Activated T-cell treated with anti-CD3 and anti-CD28 coated beads, Interleukin-2, amount 50 U/mL, for 72 hours (primary cell): ENCODE results near the gene DCP1A. TPM values are rescaled to one million over a fixed set of nuclear protein-coding genes. Genes with fewer than 3 reads are reported as not detected.
A peak's percentile ranks its signal among the peaks of the same experiment; 100 is the strongest.
"Not testable (repeated sequence)": the region's sequence is repeated elsewhere in the genome, so short reads cannot be mapped to it uniquely, and the experiment has no call there.

ENCODE experiments used
- ATAC-seq, 2 donors: fragments of 150-1000 bp; cut with Tn5 transposase; replicated peaks in 1 of 2; 2 replicates each; pipeline ENCODE4 v1.10.0; 2021; ENCODE audit warnings: moderate library complexity in 2 of 2, mild to moderate bottlenecking in 1 of 2
- DNase-seq, 2 donors: peaks; one replicate each; pipeline ENCODE4 v3.0.0; 2021 to 2022; ENCODE audit warnings: mixed read lengths in 1 of 2
- H3K27ac Mint-ChIP-seq: one replicate; pipeline ENCODE4 v1.8.0; 2022; ENCODE audit warnings: mild to moderate bottlenecking, moderate library complexity, mixed read lengths
- H3K27me3 Mint-ChIP-seq: one replicate; pipeline ENCODE4 v1.8.0; 2022; ENCODE audit warnings: low read depth, mixed read lengths
- H3K36me3 Mint-ChIP-seq, 2 donors: one replicate each; pipeline ENCODE4 v1.8.0; 2022; ENCODE audit warnings: mixed read lengths in 2 of 2, mild to moderate bottlenecking in 1 of 2; ENCODE audit not compliant: insufficient read depth in 2 of 2
- H3K4me1 Mint-ChIP-seq: one replicate; pipeline ENCODE4 v1.8.0; 2022; ENCODE audit warnings: low read depth, mixed read lengths
- H3K4me3 Mint-ChIP-seq, 2 donors: one replicate each; pipeline ENCODE4 v1.8.0; 2022; ENCODE audit warnings: mild to moderate bottlenecking in 2 of 2, mixed read lengths in 2 of 2, moderate library complexity in 2 of 2
- H3K9me3 Mint-ChIP-seq, 2 donors: one replicate each; pipeline ENCODE4 v1.8.0; 2022; ENCODE audit warnings: mixed read lengths in 2 of 2
- total RNA-seq, 2 donors: library from RNA; stranded (reverse); gene quantifications; one replicate each; pipeline ENCODE4 v1.2.3, GENCODE V29; 2022

DCP1A gene
- total RNA-seq, 2 donors from 2014 or later = 47.1 to 51.3 TPM

- Mint-ChIP-seq H3K27me3 (no peaks in the 10 kb centered on the region), H3K4me3 (no peak overlapping the region), H3K36me3 (no peaks in the 10 kb centered on the region), H3K4me1 (peaks cover 21% of the 10 kb centered on the region), H3K27ac (no peak overlapping the region), H3K9me3 (no peaks in the 10 kb centered on the region)
- ATAC-seq (no peak), DNase-seq (no peak)
Measured at GRCh38 chr3:53273146-53273670, 74.1 kb downstream of the DCP1A start.

DNA sequence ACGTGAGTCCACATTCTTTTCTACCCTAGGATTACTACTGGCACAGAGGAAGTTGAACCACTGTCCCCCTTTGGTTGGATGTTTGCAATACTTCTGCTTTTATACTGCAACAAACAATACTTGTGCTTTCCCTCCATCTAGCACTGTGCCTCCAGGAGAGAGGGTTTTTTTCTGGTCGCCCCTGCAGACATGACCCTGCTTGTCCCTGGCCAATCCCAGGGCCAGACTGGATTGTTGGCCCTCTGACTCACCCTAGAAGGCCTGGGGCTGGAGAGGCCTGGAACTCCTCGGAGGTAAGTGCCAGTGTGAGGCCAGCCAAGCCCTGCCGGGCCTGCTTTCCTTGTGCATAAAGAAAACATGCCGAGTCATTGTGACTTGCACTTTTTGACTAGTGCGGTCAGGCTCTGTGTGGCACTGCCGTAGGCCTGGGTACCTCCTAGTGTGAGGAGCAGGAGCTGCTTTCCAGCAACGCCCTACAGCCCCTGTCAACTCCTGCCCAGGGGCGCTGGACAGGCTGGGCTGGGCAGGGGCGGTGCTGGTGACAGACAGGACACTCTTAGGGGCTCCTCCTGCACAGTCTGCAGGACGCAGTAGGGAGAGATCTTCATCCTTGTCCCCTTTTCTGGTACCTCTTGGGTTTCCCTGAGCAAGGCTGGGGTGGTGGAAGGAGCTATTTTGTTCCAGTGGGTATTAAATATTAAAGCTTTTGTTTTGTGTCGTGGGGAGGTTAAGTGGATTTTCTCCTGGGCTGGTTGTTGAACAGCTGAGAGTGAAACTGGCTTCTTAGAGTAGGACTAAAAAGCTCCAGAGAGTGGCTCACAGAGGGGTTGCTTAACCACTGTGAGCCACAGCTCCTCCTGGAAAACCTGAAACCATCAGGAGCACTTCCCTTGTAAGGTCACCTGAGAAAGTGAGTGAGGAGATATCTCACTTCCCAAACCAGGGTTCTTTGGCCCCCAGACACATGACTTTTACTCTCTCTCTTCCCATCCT lies 77.2 kb downstream of the DCP1A start:
- peak; percentile 60 to 61 for ATAC-seq
- peak overlapping the region in 1 of 2 donors; percentile 20 for H3K4me3 Mint-ChIP-seq

DNA sequence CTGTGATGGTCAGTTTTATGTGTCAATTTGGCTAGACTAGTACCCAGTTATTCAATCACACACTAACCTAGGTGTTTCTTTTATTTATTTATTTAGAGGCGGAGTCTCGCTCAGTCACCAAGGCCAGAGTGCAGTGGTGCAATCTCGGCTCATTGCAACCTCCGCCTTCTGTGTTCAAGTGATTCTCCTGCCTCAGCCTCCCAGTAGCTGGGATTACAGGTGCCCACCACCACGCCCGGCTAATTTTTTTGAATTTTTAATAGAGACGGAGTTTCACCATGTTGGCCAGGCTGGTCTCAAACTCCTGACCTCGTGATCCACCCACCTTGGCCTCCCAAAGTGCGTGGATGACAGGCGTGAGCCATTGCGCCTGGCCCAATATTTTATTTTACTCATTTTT lies 78.2 kb downstream of the DCP1A start:
- H3K27me3 Mint-ChIP-seq, ATAC-seq: not testable (repeated sequence)

More for the DNA sequence above, 77.2 kb downstream of the DCP1A start:
- H3K4me1 Mint-ChIP-seq = peaks cover 18% of the 10 kb centered on the region
- no peaks in the 10 kb centered on the region for H3K36me3 Mint-ChIP-seq
- H3K27me3 Mint-ChIP-seq = no peaks in the 10 kb centered on the region
- H3K9me3 Mint-ChIP-seq = no peaks in the 10 kb centered on the region
- no peak overlapping the region for H3K27ac Mint-ChIP-seq
- DNase-seq = peak; percentile 15 to 19

GRCh38 chr3:53267766-53268165 lies 79.6 kb downstream of the DCP1A start:
- no peak for ATAC-seq
- no peaks in the 10 kb centered on the region for H3K9me3 Mint-ChIP-seq

More for the DNA sequence above, 78.2 kb downstream of the DCP1A start:
- H3K4me3 Mint-ChIP-seq, H3K9me3 Mint-ChIP-seq, H3K36me3 Mint-ChIP-seq, H3K27ac Mint-ChIP-seq, DNase-seq: not testable (repeated sequence)
- peaks cover 16% of the 10 kb centered on the region for H3K4me1 Mint-ChIP-seq

DNA sequence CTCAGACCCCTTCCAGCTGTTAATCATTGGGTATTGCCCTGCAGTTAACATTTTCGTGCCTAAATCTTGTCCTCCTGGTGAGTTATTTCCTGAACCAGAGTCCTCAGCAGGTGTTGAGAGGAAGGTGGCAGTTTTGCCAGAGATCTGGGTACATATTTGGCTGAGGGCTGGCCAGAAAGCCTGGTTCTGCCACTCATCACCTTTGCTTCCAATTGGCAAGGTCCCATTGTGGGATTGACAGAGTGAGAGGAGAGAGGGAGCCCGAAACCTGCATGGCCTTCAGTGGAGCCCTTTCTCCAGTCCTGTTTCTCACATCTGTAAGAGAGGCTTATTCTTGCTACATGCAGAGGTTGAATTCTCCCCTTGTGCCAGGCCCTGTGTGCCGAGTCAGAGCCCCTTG lies 82.6 kb downstream of the DCP1A start:
- ATAC-seq (no peak), DNase-seq (no peak)
- Mint-ChIP-seq H3K27ac (no peak overlapping the region), H3K4me1 (peaks cover under 1% of the 10 kb centered on the region), H3K27me3 (no peaks in the 10 kb centered on the region), H3K36me3 (no peaks in the 10 kb centered on the region), H3K9me3 (no peaks in the 10 kb centered on the region), H3K4me3 (no peak overlapping the region)

More at GRCh38 chr3:53267766-53268165, 79.6 kb downstream of the DCP1A start:
- DNase-seq = no peak
- Mint-ChIP-seq H3K36me3 (no peaks in the 10 kb centered on the region), H3K27me3 (no peaks in the 10 kb centered on the region), H3K4me3 (no peak overlapping the region), H3K4me1 (peaks cover 11% of the 10 kb centered on the region), H3K27ac (no peak overlapping the region)

DNA sequence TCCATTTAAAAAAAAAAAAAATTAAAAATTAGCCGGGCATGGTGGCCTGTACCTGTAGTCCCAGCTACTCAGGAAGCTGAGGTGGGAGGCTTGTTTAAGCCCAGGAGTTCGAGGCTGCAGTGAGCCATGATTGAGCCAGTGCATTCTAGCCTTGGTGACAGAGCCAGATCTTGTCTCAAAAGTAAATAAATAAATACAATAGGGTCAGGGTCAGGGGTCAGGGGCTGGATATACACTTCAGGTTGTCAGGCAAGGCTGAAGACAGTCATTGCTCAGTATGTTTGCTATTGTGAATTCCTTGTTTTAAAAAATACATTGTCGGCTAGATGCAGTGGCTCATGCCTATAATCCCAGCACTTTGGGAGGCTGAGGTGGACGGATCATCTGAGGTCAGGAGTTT lies 83.4 kb downstream of the DCP1A start:
- H3K9me3 Mint-ChIP-seq = no peaks in the 10 kb centered on the region
- H3K27me3 Mint-ChIP-seq = no peaks in the 10 kb centered on the region
- H3K4me3 Mint-ChIP-seq = no peak overlapping the region
- no peak overlapping the region for H3K27ac Mint-ChIP-seq
- no peaks in the 10 kb centered on the region for H3K4me1 Mint-ChIP-seq
- ATAC-seq (no peak), DNase-seq (no peak)
- H3K36me3 Mint-ChIP-seq = no peaks in the 10 kb centered on the region

DNA sequence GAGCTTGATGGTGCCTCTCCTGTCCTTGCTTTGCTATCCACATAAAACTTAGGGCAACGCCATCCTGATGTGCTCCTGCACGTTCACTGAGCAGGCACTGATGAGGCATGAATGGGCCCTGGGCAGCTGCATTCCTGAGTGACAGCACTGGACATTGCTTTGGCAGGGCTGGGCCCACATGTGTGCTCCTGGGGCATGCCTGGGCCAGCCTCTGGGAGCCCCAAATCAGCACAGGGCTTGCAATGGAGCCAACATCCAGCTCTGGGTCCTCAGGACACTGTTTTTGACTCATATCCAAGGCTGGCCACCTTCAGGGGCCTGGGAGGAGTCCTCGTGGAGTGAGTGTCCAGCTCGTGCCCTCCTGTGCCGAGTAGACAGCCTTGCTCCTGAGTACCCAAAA lies 85.6 kb downstream of the DCP1A start:
- H3K27ac Mint-ChIP-seq = no peak overlapping the region
- no peaks in the 10 kb centered on the region for H3K9me3 Mint-ChIP-seq
- DNase-seq (no peak), ATAC-seq (no peak)
- no peaks in the 10 kb centered on the region for H3K36me3 Mint-ChIP-seq
- H3K4me1 Mint-ChIP-seq = no peaks in the 10 kb centered on the region
- H3K4me3 Mint-ChIP-seq = no peak overlapping the region
- H3K27me3 Mint-ChIP-seq = no peaks in the 10 kb centered on the region

- Mint-ChIP-seq H3K4me1 (no peaks in the 10 kb centered on the region), H3K4me3 (no peak overlapping the region), H3K9me3 (no peaks in the 10 kb centered on the region), H3K27me3 (no peaks in the 10 kb centered on the region), H3K36me3 (peaks cover 0 to 2% of the 10 kb centered on the region in 2 donors), H3K27ac (no peak overlapping the region)
- no peak for ATAC-seq
- DNase-seq = no peak
Measured at GRCh38 chr3:53260286-53260785, 87.0 kb downstream of the DCP1A start.

- Mint-ChIP-seq H3K4me3 (no peak overlapping the region), H3K36me3 (peaks cover 2% of the 10 kb centered on the region in 2 donors), H3K9me3 (no peaks in the 10 kb centered on the region), H3K4me1 (peaks cover 2% of the 10 kb centered on the region), H3K27me3 (no peaks in the 10 kb centered on the region), H3K27ac (no peak overlapping the region)
- DNase-seq = no peak
- ATAC-seq = no peak
Measured at GRCh38 chr3:53259427-53260259, 87.7 kb downstream of the DCP1A start.

GRCh38 chr3:53258600-53259426 lies 88.5 kb downstream of the DCP1A start:
- DNase-seq = no peak
- peaks cover 2% of the 10 kb centered on the region in 2 donors for H3K36me3 Mint-ChIP-seq
- no peaks in the 10 kb centered on the region for H3K9me3 Mint-ChIP-seq
- H3K27ac Mint-ChIP-seq = no peak overlapping the region
- ATAC-seq = no peak
- peaks cover 11% of the 10 kb centered on the region for H3K4me1 Mint-ChIP-seq
- H3K27me3 Mint-ChIP-seq = no peaks in the 10 kb centered on the region
- H3K4me3 Mint-ChIP-seq = no peak overlapping the region

DNA sequence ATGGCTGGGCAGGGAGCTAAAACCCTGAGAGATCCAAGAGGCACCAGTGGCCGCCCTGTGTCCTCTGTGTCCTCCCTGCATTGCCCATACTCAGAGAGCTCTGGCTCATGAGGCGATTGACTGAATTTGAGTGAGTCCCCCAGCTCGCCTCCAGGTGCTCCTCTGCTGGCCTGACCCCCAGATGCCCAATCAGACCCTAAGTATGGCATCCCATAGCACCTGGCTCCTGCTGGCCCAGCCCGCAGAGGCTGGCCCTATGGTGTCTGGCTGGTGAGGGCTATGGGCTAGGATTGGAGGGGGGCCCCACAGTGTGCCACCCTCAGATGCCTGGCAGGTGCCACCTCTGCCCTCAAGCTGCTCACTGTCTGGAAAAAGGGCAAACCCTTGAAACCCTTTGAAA lies 89.9 kb downstream of the DCP1A start:
- ATAC-seq = no peak

GRCh38 chr3:53256704-53257055 lies 90.7 kb downstream of the DCP1A start:
- Mint-ChIP-seq H3K27me3 (no peaks in the 10 kb centered on the region), H3K27ac (no peak overlapping the region), H3K9me3 (no peaks in the 10 kb centered on the region), H3K4me3 (peak overlapping the region in 1 of 2 donors; percentile 16), H3K36me3 (peaks cover 2% of the 10 kb centered on the region in 2 donors), H3K4me1 (peaks cover 32% of the 10 kb centered on the region)
- DNase-seq (no peak), ATAC-seq (no peak)

More for the DNA sequence above, 89.9 kb downstream of the DCP1A start:
- Mint-ChIP-seq H3K4me3 (no peak overlapping the region), H3K27ac (no peak overlapping the region), H3K4me1 (peaks cover 24% of the 10 kb centered on the region), H3K36me3 (peaks cover 2% of the 10 kb centered on the region in 2 donors), H3K9me3 (no peaks in the 10 kb centered on the region), H3K27me3 (no peaks in the 10 kb centered on the region)
- DNase-seq = no peak
